ENCODE measurements around the gene DPP3.

DNA sequence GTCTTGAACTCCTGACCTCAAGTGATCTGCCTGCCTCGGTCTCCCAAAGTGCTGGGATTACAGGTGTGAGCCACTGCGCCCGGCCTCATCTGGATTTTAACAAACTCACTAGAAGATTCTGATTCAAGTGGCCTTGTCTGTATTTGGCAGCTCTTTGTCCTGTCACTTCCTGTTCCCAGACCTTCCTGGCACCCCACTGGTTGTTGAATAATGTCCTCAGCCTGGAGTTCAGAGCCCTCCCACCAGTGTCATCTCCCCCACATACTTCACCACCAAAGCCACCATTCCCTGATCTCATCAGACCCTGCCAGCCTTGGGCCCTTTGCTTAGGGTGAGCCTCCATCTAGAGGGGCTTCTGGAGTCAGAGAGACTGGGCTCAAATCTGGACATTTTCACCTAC is 10.2 kb upstream of the DPP3 start:
- TF ChIP-seq, protein P1, sequence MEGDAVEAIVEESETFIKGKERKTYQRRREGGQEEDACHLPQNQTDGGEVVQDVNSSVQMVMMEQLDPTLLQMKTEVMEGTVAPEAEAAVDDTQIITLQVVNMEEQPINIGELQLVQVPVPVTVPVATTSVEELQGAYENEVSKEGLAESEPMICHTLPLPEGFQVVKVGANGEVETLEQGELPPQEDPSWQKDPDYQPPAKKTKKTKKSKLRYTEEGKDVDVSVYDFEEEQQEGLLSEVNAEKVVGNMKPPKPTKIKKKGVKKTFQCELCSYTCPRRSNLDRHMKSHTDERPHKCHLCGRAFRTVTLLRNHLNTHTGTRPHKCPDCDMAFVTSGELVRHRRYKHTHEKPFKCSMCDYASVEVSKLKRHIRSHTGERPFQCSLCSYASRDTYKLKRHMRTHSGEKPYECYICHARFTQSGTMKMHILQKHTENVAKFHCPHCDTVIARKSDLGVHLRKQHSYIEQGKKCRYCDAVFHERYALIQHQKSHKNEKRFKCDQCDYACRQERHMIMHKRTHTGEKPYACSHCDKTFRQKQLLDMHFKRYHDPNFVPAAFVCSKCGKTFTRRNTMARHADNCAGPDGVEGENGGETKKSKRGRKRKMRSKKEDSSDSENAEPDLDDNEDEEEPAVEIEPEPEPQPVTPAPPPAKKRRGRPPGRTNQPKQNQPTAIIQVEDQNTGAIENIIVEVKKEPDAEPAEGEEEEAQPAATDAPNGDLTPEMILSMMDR (IDR thresholded peaks at IDR 0.05; ENCODE audit: low read length): no peak
- TF ChIP-seq EZH2 (optimal IDR thresholded peaks at IDR 0.05; ENCODE audit: low read depth, low read length): no peak
